SK-N-SH (cell line): ENCODE results near the gene EVI5. TPM values are rescaled to one million over a fixed set of nuclear protein-coding genes. Genes with fewer than 3 reads are reported as not detected.

Source experiments
- CTCF ChIA-PET: fragments of 300-600, 350-600 bp; formaldehyde crosslinking; extraction: SDS; loops from one replicate; lab custom pipeline; 2021; lab: Yijun Ruan, JAX
- POLR2A ChIA-PET: fragments of 350-600 bp; sonication (Branson Sonifier 250); formaldehyde crosslinking; extraction: SDS; loops from one replicate; lab custom pipeline; 2020; ENCODE audit warnings: antibody characterized with exemption, inconsistent platforms; lab: Yijun Ruan, JAX
- DNase-seq: peaks from one replicate; pipeline ENCODE4 v3.0.0; 2012
- H2AFZ ChIP-seq: fragments of 200-600 bp; sonication (generic); 2 replicates; pipeline ENCODE4 v1.8.1; 2016; ENCODE audit warnings: antibody characterized with exemption, mild to moderate bottlenecking, low read depth
- H3F3A ChIP-seq: fragments of 200-600 bp; sonication (generic); replicated peaks from 2 replicates; pipeline ENCODE3; 2016; ENCODE audit warnings: antibody characterized with exemption, mild to moderate bottlenecking; ENCODE audit not compliant: insufficient read depth
- H3K27ac ChIP-seq, 2 experiments: fragments of 200-500 bp in 1 of 2; fragments of 200-600 bp in 1 of 2; sonication (Bioruptor generic) in 1 of 2; sonication (generic), shearing (Covaris generic) in 1 of 2; 2 replicates each; pipeline versions ENCODE4 v1.5.1 to v1.6.1; 2014 to 2016; ENCODE audit warnings: low read depth in 2 of 2, inconsistent platforms in 1 of 2, low read length in 1 of 2, mild to moderate bottlenecking in 1 of 2, mixed read lengths in 1 of 2
- H3K27me3 ChIP-seq: fragments of 200-600 bp; sonication (generic), shearing (Covaris generic); 2 replicates; pipeline ENCODE4 v1.6.1; 2016; ENCODE audit warnings: mixed run types; ENCODE audit not compliant: insufficient read depth
- H3K36me3 ChIP-seq, 2 experiments: fragments of 200-500 bp in 1 of 2; fragments of 200-600 bp in 1 of 2; sonication (Bioruptor generic) in 1 of 2; sonication (generic) in 1 of 2; replicated peaks in 1 of 2; 2 replicates each; pipeline versions ENCODE3 to v1.5.1; 2014 to 2016; ENCODE audit warnings: low read length in 1 of 2, mild to moderate bottlenecking in 1 of 2; ENCODE audit not compliant: insufficient read depth in 2 of 2, control insufficient read depth in 1 of 2
- H3K4me1 ChIP-seq, 2 experiments: fragments of 200-500 bp in 1 of 2; fragments of 200-600 bp in 1 of 2; sonication (Bioruptor generic) in 1 of 2; sonication (generic), shearing (Covaris generic) in 1 of 2; 2 replicates each; pipeline versions ENCODE4 v1.5.1 to v1.6.1; 2014 to 2016; ENCODE audit warnings: low read depth in 1 of 2, low read length in 1 of 2, mixed run types in 1 of 2; ENCODE audit not compliant: insufficient read depth in 2 of 2, control insufficient read depth in 1 of 2
- H3K4me2 ChIP-seq: fragments of 200-600 bp; sonication (generic), shearing (Covaris generic); 2 replicates; pipeline ENCODE4 v1.6.1; 2017; ENCODE audit warnings: mixed run types
- H3K4me3 ChIP-seq, 2 experiments: fragments of 200-500 bp in 1 of 2; fragments of 200-600 bp in 1 of 2; sonication (Bioruptor generic) in 1 of 2; sonication (generic), shearing (Covaris generic) in 1 of 2; 2 replicates each; pipeline versions ENCODE4 v1.5.1 to v1.8.1; 2014 to 2016; ENCODE audit warnings: low read depth in 2 of 2, inconsistent platforms in 1 of 2, low read length in 1 of 2, mild to moderate bottlenecking in 1 of 2, mixed read lengths in 1 of 2, moderate library complexity in 1 of 2
- H3K79me2 ChIP-seq: fragments of 200-600 bp; sonication (generic); 2 replicates; pipeline ENCODE4 v1.8.1; 2017; ENCODE audit warnings: mild to moderate bottlenecking; ENCODE audit not compliant: insufficient read depth
- H3K9ac ChIP-seq: fragments of 200-600 bp; sonication (generic); 2 replicates; pipeline ENCODE4 v1.6.1; 2017; ENCODE audit warnings: mixed run types
- H3K9me2 ChIP-seq: fragments of 200-600 bp; sonication (generic); 2 replicates; pipeline ENCODE4 v1.6.1; 2017; ENCODE audit warnings: mixed run types
- H3K9me3 ChIP-seq: fragments of 200-600 bp; sonication (generic); 2 replicates; pipeline ENCODE4 v1.6.1; 2017; ENCODE audit warnings: mixed run types, mild to moderate bottlenecking, moderate library complexity
- H4K20me1 ChIP-seq: fragments of 200-600 bp; sonication (generic); 2 replicates; pipeline ENCODE4 v1.6.1; 2017; ENCODE audit warnings: mild to moderate bottlenecking, mixed run types; ENCODE audit not compliant: insufficient read depth
- CHD2 ChIP-seq: fragments of 150-350 bp; IDR thresholded peaks from 2 replicates; pipeline ENCODE4 v1.6.1; 2018; ENCODE audit warnings: low read length; ENCODE audit not compliant: partially characterized antibody
- EP300 ChIP-seq, 2 experiments: IDR thresholded peaks; 2 replicates each; pipeline versions ENCODE4 v1.4.0 to v1.6.1; 2012; ENCODE audit warnings: borderline replicate concordance in 1 of 2, low read depth in 1 of 2, low read length in 1 of 2
- EZH2phosphoT487 ChIP-seq: fragments of 200-600 bp; sonication (generic); IDR thresholded peaks from 2 replicates; pipeline ENCODE4 v1.6.1; 2017; ENCODE audit warnings: low read depth, mixed run types, mild to moderate bottlenecking, antibody characterized with exemption, moderate library complexity, borderline replicate concordance
- FOSL2 ChIP-seq: IDR thresholded peaks from 2 replicates; pipeline ENCODE4 v1.4.0; 2012; ENCODE audit warnings: low read depth, mild to moderate bottlenecking, moderate library complexity, borderline replicate concordance
- FOXJ3 ChIP-seq: sonication (generic); formaldehyde crosslinking; IDR thresholded peaks from 2 replicates; pipeline ENCODE4 v1.5.1; 2020; ENCODE audit warnings: mild to moderate bottlenecking, missing genetic modification reagents
- FOXM1 ChIP-seq: IDR thresholded peaks from 2 replicates; pipeline ENCODE4 v1.4.0; 2012; ENCODE audit warnings: low read depth, mild to moderate bottlenecking
- GABPA ChIP-seq: IDR thresholded peaks from 2 replicates; pipeline ENCODE4 v1.4.0; 2012; ENCODE audit warnings: low read depth, mild to moderate bottlenecking
- JUND ChIP-seq: IDR thresholded peaks from 2 replicates; pipeline ENCODE4 v1.4.0; 2012
- MEF2A ChIP-seq: IDR thresholded peaks from 2 replicates; pipeline ENCODE4 v1.4.0; 2012; ENCODE audit warnings: low read depth, borderline replicate concordance
- NRF1 ChIP-seq: IDR thresholded peaks from 2 replicates; pipeline ENCODE4 v1.6.1; 2012; ENCODE audit warnings: low read depth, mild to moderate bottlenecking, low read length
- POLR2AphosphoS5 ChIP-seq: IDR thresholded peaks from 2 replicates; pipeline ENCODE4 v1.6.1; 2012; ENCODE audit warnings: low read depth, low read length
- RCOR1 ChIP-seq: fragments of 150-350 bp; IDR thresholded peaks from 2 replicates; pipeline ENCODE4 v1.6.1; 2017; ENCODE audit warnings: antibody characterized with exemption, low read length
- RFX5 ChIP-seq: IDR thresholded peaks from 2 replicates; pipeline ENCODE4 v1.6.1; 2012; ENCODE audit warnings: mild to moderate bottlenecking, improper control_type of control experiment, low read length
- SMC3 ChIP-seq: IDR thresholded peaks from 2 replicates; pipeline ENCODE4 v1.6.1; 2012; ENCODE audit warnings: low read depth, low read length, improper control_type of control experiment
- TAF1 ChIP-seq: IDR thresholded peaks from 2 replicates; pipeline ENCODE4 v1.6.1; 2012; ENCODE audit warnings: low read depth, mild to moderate bottlenecking, low read length, moderate library complexity, borderline replicate concordance
- TCF12 ChIP-seq: IDR thresholded peaks from 2 replicates; pipeline ENCODE4 v1.4.0; 2012
- TEAD4 ChIP-seq: IDR thresholded peaks from 2 replicates; pipeline ENCODE4 v1.4.0; 2012; ENCODE audit warnings: mild to moderate bottlenecking, borderline replicate concordance; ENCODE audit not compliant: insufficient read depth
- WGBS: methylation state at CpG from one replicate; pipeline ENCODE4 v1.1.6; 2017; ENCODE audit warnings: low lambda C conversion rate; 5-methylcytosine and 5-hydroxymethylcytosine counted together
- polyA plus RNA-seq, 3 experiments: library from polyadenylated mRNA; depleted of rRNA; stranded (reverse); fragments of >200 nt; gene quantifications; 2 replicates each; pipeline ENCODE4 v1.2.3, GENCODE V29; 2012
- TF ChIP-seq, protein P1 (sequence below): IDR thresholded peaks from 2 replicates; pipeline ENCODE4 v1.4.0; 2012; ENCODE audit warnings: low read depth, borderline replicate concordance
- TF ChIP-seq, protein P2 (sequence below): fragments of 200-600 bp; sonication (generic); IDR thresholded peaks from 2 replicates; pipeline ENCODE4 v1.6.1; 2017; ENCODE audit warnings: antibody characterized with exemption, mild to moderate bottlenecking, moderate library complexity
- TF ChIP-seq, protein P3 (sequence below): fragments of 150-350 bp; IDR thresholded peaks from 2 replicates; pipeline ENCODE4 v1.6.1; 2017; ENCODE audit warnings: antibody characterized with exemption, low read length, low read depth, borderline replicate concordance

EVI5 gene
- polyA plus RNA-seq, 1 of the 3 experiments (the other 2 are of a cell fraction), result 5.7 TPM

DNA sequence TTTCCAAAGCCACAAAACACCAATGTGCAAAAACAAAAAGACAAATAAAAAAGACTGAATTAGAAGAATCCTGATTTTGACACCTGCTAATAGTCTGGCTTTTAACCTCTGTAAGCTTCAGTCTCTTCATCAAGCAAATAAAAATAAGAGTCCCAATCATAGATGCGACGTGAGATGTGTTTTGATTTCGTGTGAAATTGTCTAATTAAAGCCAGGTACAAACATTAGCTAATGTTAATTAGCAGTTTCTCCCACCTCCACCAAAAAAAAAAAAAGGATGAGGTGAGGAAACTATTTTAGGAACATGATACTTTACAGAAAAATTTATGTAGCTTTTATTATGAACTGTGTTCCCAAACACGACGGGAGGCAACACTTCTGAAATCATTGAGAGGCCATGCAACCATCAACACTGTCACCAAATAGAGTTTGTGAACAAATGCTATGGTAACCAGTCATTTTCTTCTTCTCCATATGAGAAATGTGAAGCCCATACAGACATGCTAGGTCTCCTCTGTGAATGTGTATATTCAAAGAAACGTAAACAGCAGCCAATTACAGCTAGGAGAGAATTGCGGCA is 6.7 kb upstream of the EVI5 start:
- POLR2A ChIA-PET, result interaction anchor here (1.0 kb wide), 1 partner anchor 41 kb away, joined by 4 read pairs; the partner anchor contains the start of gene RPL5
- no peak for DNase-seq
- no peaks in the 10 kb centered on the region for H3K4me1 ChIP-seq
- H3F3A ChIP-seq, result no peaks in the 10 kb centered on the region
- WGBS, result 70% methylated on average over 7 of the region's 7 CpGs
- H3K4me3 ChIP-seq, result no peak overlapping the region
- no peak overlapping the region for H3K4me2 ChIP-seq
- H3K27ac ChIP-seq, result no peak overlapping the region
- no peaks in the 10 kb centered on the region for H3K36me3 ChIP-seq
- no peaks in the 10 kb centered on the region for H4K20me1 ChIP-seq
- H3K9ac ChIP-seq, result no peak overlapping the region
- H3K27me3 ChIP-seq, result no peaks in the 10 kb centered on the region
- H3K9me3 ChIP-seq, result no peaks in the 10 kb centered on the region
- H3K9me2 ChIP-seq, result no peaks in the 10 kb centered on the region
- no peak overlapping the region for H2AFZ ChIP-seq
- TF ChIP-seq JUND (no peak), RCOR1 (no peak), CHD2 (no peak), FOXJ3 (CRISPR knock-in tag) (no peak), GABPA (no peak), NRF1 (no peak), TCF12 (no peak), RFX5 (no peak), POLR2AphosphoS5 (no peak), FOXM1 (no peak), TEAD4 (no peak)
- TF ChIP-seq, protein P1, sequence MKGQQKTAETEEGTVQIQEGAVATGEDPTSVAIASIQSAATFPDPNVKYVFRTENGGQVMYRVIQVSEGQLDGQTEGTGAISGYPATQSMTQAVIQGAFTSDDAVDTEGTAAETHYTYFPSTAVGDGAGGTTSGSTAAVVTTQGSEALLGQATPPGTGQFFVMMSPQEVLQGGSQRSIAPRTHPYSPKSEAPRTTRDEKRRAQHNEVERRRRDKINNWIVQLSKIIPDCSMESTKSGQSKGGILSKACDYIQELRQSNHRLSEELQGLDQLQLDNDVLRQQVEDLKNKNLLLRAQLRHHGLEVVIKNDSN, result no peak
- TF ChIP-seq, protein P2, sequence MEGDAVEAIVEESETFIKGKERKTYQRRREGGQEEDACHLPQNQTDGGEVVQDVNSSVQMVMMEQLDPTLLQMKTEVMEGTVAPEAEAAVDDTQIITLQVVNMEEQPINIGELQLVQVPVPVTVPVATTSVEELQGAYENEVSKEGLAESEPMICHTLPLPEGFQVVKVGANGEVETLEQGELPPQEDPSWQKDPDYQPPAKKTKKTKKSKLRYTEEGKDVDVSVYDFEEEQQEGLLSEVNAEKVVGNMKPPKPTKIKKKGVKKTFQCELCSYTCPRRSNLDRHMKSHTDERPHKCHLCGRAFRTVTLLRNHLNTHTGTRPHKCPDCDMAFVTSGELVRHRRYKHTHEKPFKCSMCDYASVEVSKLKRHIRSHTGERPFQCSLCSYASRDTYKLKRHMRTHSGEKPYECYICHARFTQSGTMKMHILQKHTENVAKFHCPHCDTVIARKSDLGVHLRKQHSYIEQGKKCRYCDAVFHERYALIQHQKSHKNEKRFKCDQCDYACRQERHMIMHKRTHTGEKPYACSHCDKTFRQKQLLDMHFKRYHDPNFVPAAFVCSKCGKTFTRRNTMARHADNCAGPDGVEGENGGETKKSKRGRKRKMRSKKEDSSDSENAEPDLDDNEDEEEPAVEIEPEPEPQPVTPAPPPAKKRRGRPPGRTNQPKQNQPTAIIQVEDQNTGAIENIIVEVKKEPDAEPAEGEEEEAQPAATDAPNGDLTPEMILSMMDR, result no peak
- no peaks in the 10 kb centered on the region for H3K79me2 ChIP-seq
- CTCF ChIA-PET, result interaction anchor here (0.6 to 1.4 kb wide), 5 partner anchors 40 to 95 kb away, joined by 3 to 8 read pairs (median 3); partner anchors contain the start of gene RPL5

DNA sequence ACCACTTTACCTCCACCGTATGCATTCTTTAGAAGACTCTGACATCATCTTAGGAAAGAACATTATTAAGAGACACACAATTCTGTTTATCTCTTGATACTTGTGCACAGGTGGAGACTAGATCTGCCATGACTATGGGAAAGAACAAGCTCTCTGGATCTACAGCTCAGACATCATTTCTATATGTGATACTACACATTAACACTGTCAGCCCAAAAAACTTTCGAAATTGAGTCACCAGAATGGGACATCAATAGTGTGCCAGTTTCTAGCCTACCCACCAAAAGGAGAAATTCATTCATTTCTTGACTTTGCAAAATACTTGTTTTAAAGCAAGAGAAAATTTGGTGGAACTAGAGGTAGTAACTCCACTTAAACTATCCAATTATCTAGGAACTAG is 6.0 kb upstream of the EVI5 start:
- H3K9me3 ChIP-seq, result no peaks in the 10 kb centered on the region
- no peaks in the 10 kb centered on the region for H3F3A ChIP-seq
- no peaks in the 10 kb centered on the region for H3K27me3 ChIP-seq
- no peak overlapping the region for H3K4me3 ChIP-seq
- H3K4me1 ChIP-seq, result no peaks in the 10 kb centered on the region
- ChIA-PET POLR2A (interaction anchor here (1.0 kb wide), 1 partner anchor 41 kb away, joined by 4 read pairs; the partner anchor contains the start of gene RPL5), CTCF (interaction anchor here (0.6 to 1.4 kb wide), 3 partner anchors 41 to 86 kb away, joined by 3 to 8 read pairs (median 3); partner anchors contain the start of gene RPL5)
- H3K9ac ChIP-seq, result no peak overlapping the region
- H3K36me3 ChIP-seq, result no peaks in the 10 kb centered on the region
- no peak for DNase-seq
- H3K4me2 ChIP-seq, result no peak overlapping the region
- no peak for TF ChIP-seq EP300 (IDR thresholded peaks at IDR 0.05; ENCODE audit: borderline replicate concordance in 1 of 2, low read depth in 1 of 2, low read length in 1 of 2)
- no peak for TF ChIP-seq FOSL2
- TF ChIP-seq TAF1, result no peak
- no peak for TF ChIP-seq TEAD4
- TF ChIP-seq EZH2phosphoT487, result no peak
- no peak for TF ChIP-seq MEF2A
- TF ChIP-seq FOXM1, result no peak
- no peak for TF ChIP-seq CHD2
- TF ChIP-seq, protein P3, sequence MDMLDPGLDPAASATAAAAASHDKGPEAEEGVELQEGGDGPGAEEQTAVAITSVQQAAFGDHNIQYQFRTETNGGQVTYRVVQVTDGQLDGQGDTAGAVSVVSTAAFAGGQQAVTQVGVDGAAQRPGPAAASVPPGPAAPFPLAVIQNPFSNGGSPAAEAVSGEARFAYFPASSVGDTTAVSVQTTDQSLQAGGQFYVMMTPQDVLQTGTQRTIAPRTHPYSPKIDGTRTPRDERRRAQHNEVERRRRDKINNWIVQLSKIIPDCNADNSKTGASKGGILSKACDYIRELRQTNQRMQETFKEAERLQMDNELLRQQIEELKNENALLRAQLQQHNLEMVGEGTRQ, result no peak
- TF ChIP-seq, protein P1, result no peak
- no peak for TF ChIP-seq SMC3
- WGBS, result 60% methylated on average over 2 of the region's 2 CpGs
- H2AFZ ChIP-seq, result no peak overlapping the region
- no peaks in the 10 kb centered on the region for H3K9me2 ChIP-seq
- no peaks in the 10 kb centered on the region for H4K20me1 ChIP-seq
- no peaks in the 10 kb centered on the region for H3K79me2 ChIP-seq
- no peak overlapping the region for H3K27ac ChIP-seq
